ENCODE data around the gene ATRNL1.

ATRNL1 gene

GRCh38 chr10:115957786-115958442, 864.7 kb downstream of the ATRNL1 start:
- Histone ChIP-seq H3K4me2 (ENCODE audit: low read length) (no peak overlapping the region), H3K79me2 (ENCODE audit: low read length) (no peaks in the 10 kb centered on the region), H4K20me1 (ENCODE audit: insufficient read depth, low read length) (no peaks in the 10 kb centered on the region), H3K4me1 (ENCODE audit: low read length) (no peaks in the 10 kb centered on the region), H3K27me3 (ENCODE audit: low read depth, low read length) (no peaks in the 10 kb centered on the region), H3K9ac (ENCODE audit: low read length) (no peak overlapping the region), H3K4me3 (ENCODE audit: low read length) (no peak overlapping the region), H3K36me3 (replicated peaks; ENCODE audit: low read depth, low read length) (no peaks in the 10 kb centered on the region), H2AFZ (ENCODE audit: low read depth, low read length) (no peak overlapping the region), H3K9me3 (ENCODE audit: insufficient read depth, low read length) (no peaks in the 10 kb centered on the region), H3K27ac (ENCODE audit: low read length) (no peak overlapping the region)
- no peak for TF ChIP-seq CTCF (IDR thresholded peaks at IDR 0.05; ENCODE audit: low read depth, low read length)

- Histone ChIP-seq H3K4me2 (ENCODE audit: low read length) (no peak overlapping the region), H2AFZ (ENCODE audit: low read depth, low read length) (no peak overlapping the region), H4K20me1 (ENCODE audit: insufficient read depth, low read length) (no peaks in the 10 kb centered on the region), H3K4me1 (ENCODE audit: low read length) (no peaks in the 10 kb centered on the region), H3K9me3 (ENCODE audit: insufficient read depth, low read length) (no peaks in the 10 kb centered on the region), H3K27me3 (ENCODE audit: low read depth, low read length) (no peaks in the 10 kb centered on the region), H3K79me2 (ENCODE audit: low read length) (no peaks in the 10 kb centered on the region), H3K36me3 (replicated peaks; ENCODE audit: low read depth, low read length) (no peaks in the 10 kb centered on the region), H3K4me3 (ENCODE audit: low read length) (no peak overlapping the region), H3K27ac (ENCODE audit: low read length) (no peak overlapping the region), H3K9ac (ENCODE audit: low read length) (no peak overlapping the region)
- TF ChIP-seq CTCF (IDR thresholded peaks at IDR 0.05; ENCODE audit: low read depth, low read length) (no peak), EZH2phosphoT487 (IDR thresholded peaks at IDR 0.05; ENCODE audit: low read depth) (no peak)
These were observed 870.7 kb downstream of the ATRNL1 start for GRCh38 chr10:115963848-115964247.

DNA sequence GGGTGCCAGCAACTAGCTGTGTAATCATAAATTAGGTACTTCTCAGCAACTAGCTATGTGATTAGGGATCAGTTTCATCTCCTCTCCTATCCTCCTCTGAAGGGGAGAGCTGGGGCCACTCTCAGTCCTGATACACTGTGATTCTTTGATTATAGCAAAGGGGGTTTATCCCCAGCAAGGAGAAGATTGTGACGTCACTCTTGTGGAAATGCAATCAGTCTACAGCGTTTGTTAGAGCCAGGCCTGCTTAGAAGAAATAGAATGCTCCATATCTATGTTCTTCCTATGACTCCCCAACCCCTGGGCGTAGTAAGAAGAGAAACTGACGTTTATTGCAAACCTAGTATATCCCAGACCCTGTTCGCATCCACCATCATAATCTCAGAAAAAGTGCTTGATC, 871.7 kb downstream of the ATRNL1 start:
- no peaks in the 10 kb centered on the region for H3K27me3 ChIP-seq (ENCODE audit: low read depth, low read length)
- no peaks in the 10 kb centered on the region for H3K4me1 ChIP-seq (ENCODE audit: low read length)
- H3K9ac ChIP-seq (ENCODE audit: low read length): no peak overlapping the region
- H3K4me2 ChIP-seq (ENCODE audit: low read length): no peak overlapping the region
- H4K20me1 ChIP-seq (ENCODE audit: insufficient read depth, low read length): no peaks in the 10 kb centered on the region
- H3K4me3 ChIP-seq (ENCODE audit: low read length): no peak overlapping the region
- TF ChIP-seq CTCF (IDR thresholded peaks at IDR 0.05; ENCODE audit: low read depth, low read length) (no peak), EZH2phosphoT487 (IDR thresholded peaks at IDR 0.05; ENCODE audit: low read depth) (no peak)
- no peaks in the 10 kb centered on the region for H3K9me3 ChIP-seq (ENCODE audit: insufficient read depth, low read length)
- no peak overlapping the region for H2AFZ ChIP-seq (ENCODE audit: low read depth, low read length)
- H3K79me2 ChIP-seq (ENCODE audit: low read length): no peaks in the 10 kb centered on the region
- no peaks in the 10 kb centered on the region for H3K36me3 ChIP-seq (replicated peaks; ENCODE audit: low read depth, low read length)
- no peak overlapping the region for H3K27ac ChIP-seq (ENCODE audit: low read length)

DNA sequence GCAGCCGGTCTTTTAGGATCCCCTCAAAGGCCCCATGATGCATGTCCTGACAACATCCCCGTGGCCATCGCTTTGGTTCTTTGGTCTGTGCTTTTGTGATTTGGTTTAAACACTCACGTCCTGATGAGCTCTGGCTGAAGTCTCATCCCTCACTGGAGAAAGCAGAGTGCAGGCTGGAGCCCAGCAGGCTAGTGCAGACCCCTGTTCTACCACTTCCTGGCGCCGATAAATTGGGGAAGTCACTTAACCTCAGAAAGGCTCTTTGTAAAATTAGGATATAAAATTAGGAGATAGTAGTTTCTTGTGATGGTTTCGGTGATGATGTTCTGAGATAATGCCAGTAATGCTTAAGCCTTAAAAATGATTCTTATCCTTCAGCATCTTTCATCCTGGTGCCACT, 872.2 kb downstream of the ATRNL1 start:
- TF ChIP-seq EZH2phosphoT487 (IDR thresholded peaks at IDR 0.05; ENCODE audit: low read depth) (no peak), CTCF (IDR thresholded peaks at IDR 0.05; ENCODE audit: low read depth, low read length) (no peak)
- Histone ChIP-seq H3K4me3 (ENCODE audit: low read length) (no peak overlapping the region), H3K4me1 (ENCODE audit: low read length) (no peaks in the 10 kb centered on the region), H2AFZ (ENCODE audit: low read depth, low read length) (no peak overlapping the region), H3K27me3 (ENCODE audit: low read depth, low read length) (no peaks in the 10 kb centered on the region), H3K4me2 (ENCODE audit: low read length) (no peak overlapping the region), H3K9me3 (ENCODE audit: insufficient read depth, low read length) (no peaks in the 10 kb centered on the region), H3K36me3 (replicated peaks; ENCODE audit: low read depth, low read length) (no peaks in the 10 kb centered on the region), H3K9ac (ENCODE audit: low read length) (no peak overlapping the region), H4K20me1 (ENCODE audit: insufficient read depth, low read length) (no peaks in the 10 kb centered on the region), H3K79me2 (ENCODE audit: low read length) (no peaks in the 10 kb centered on the region), H3K27ac (ENCODE audit: low read length) (no peak overlapping the region)
